ENCODE results near the gene DNAJC4. TPM values are rescaled to one million over a fixed set of nuclear protein-coding genes. Genes with fewer than 3 reads are reported as not detected.

The DNAJC4 gene
- total and polyA plus RNA-seq, 4 donors, result 15.0 to 97.9 (median 26.8) TPM

GRCh38 chr11:64249563-64250414, 19.4 kb downstream of the DNAJC4 start:
- Histone ChIP-seq H3K27me3 (ENCODE audit: control insufficient read depth in 1 of 2, insufficient read depth in 2 of 2, low read length in 1 of 2) (no peaks in the 10 kb centered on the region), H3K36me3 (ENCODE audit: control insufficient read depth in 1 of 2, insufficient read depth in 2 of 2, low read length in 1 of 2) (no peaks in the 10 kb centered on the region), H3K9me3 (ENCODE audit: control insufficient read depth, low read length) (no peaks in the 10 kb centered on the region), H3K27ac (ENCODE audit: low read depth in 1 of 2, low read length in 2 of 2) (no peak overlapping the region), H3K4me3 (ENCODE audit: low read length in 2 of 2) (no peak overlapping the region), H3K4me1 (ENCODE audit: control insufficient read depth in 1 of 2, insufficient read depth in 2 of 2, low read length in 2 of 2) (no peaks in the 10 kb centered on the region)
- ATAC-seq (ENCODE audit: low FRiP score), result no peak
- 92 to 93% methylated on average over 8 of the region's 8 CpGs for WGBS, 2 donors
- intact Hi-C loops (cut with DNase I), result loop anchor here in 1 of 2 donors (2.0 kb wide), 1 partner anchor 19 kb away; no protein-coding TSS in a partner anchor
- DNase-seq, result no peak

- H3K27me3 ChIP-seq (ENCODE audit: control insufficient read depth in 1 of 2, insufficient read depth in 2 of 2, low read length in 1 of 2), result no peaks in the 10 kb centered on the region
- ATAC-seq (ENCODE audit: low FRiP score) (no peak), DNase-seq (peak in 1 of 2 donors; percentile 68)
- intact Hi-C loops (cut with DNase I), result loop anchor here in 1 of 2 donors (2.0 kb wide), 1 partner anchor 18 kb away; no protein-coding TSS in a partner anchor
- no peaks in the 10 kb centered on the region for H3K4me1 ChIP-seq (ENCODE audit: control insufficient read depth in 1 of 2, insufficient read depth in 2 of 2, low read length in 2 of 2)
- no peak overlapping the region for H3K4me3 ChIP-seq (ENCODE audit: low read length in 2 of 2)
- H3K9me3 ChIP-seq (ENCODE audit: control insufficient read depth, low read length), result no peaks in the 10 kb centered on the region
- H3K27ac ChIP-seq (ENCODE audit: low read depth in 1 of 2, low read length in 2 of 2), result no peak overlapping the region
- no peaks in the 10 kb centered on the region for H3K36me3 ChIP-seq (ENCODE audit: control insufficient read depth in 1 of 2, insufficient read depth in 2 of 2, low read length in 1 of 2)
- 20 to 24% methylated on average over 13 of the region's 13 CpGs for WGBS, 2 donors
Observed at GRCh38 chr11:64250415-64251015, 20.2 kb downstream of the DNAJC4 start.

- Histone ChIP-seq H3K27me3 (ENCODE audit: control insufficient read depth in 1 of 2, insufficient read depth in 2 of 2, low read length in 1 of 2) (no peaks in the 10 kb centered on the region), H3K4me3 (ENCODE audit: low read length in 2 of 2) (peak within 1 kb of the TSS; percentile 59 to 81), H3K4me1 (ENCODE audit: control insufficient read depth in 1 of 2, insufficient read depth in 2 of 2, low read length in 2 of 2) (no peaks in the 10 kb centered on the region), H3K27ac (ENCODE audit: low read depth in 1 of 2, low read length in 2 of 2) (peak within 1 kb of the TSS in 1 of 2 donors; percentile 14), H3K36me3 (ENCODE audit: control insufficient read depth in 1 of 2, insufficient read depth in 2 of 2, low read length in 1 of 2) (no peaks in the 10 kb centered on the region), H3K9me3 (ENCODE audit: control insufficient read depth, low read length) (no peaks in the 10 kb centered on the region)
- intact Hi-C loops (cut with DNase I), result loop anchor here in 1 of 2 donors (2.0 kb wide), 1 partner anchor 18 kb away; no protein-coding TSS in a partner anchor
- ATAC-seq (ENCODE audit: low FRiP score) (peak; percentile 76), DNase-seq (peak in 1 of 2 donors; percentile 85)
- 1 to 2% methylated on average over 32 to 75 of the region's 75 CpGs for WGBS, 2 donors
Observed at GRCh38 chr11:64251016-64251752, 20.8 kb downstream of the DNAJC4 start, which contains the start of gene PLCB3. Gene PLCB3, plus strand, starts transcription at chr11:64251530. Its CDS starts 120 bp downstream, at chr11:64251650.

GRCh38 chr11:64251753-64252002, 21.3 kb downstream of the DNAJC4 start:
- Histone ChIP-seq H3K27ac (ENCODE audit: low read depth in 1 of 2, low read length in 2 of 2) (no peak overlapping the region), H3K27me3 (ENCODE audit: control insufficient read depth in 1 of 2, insufficient read depth in 2 of 2, low read length in 1 of 2) (no peaks in the 10 kb centered on the region), H3K4me1 (ENCODE audit: control insufficient read depth in 1 of 2, insufficient read depth in 2 of 2, low read length in 2 of 2) (no peaks in the 10 kb centered on the region), H3K4me3 (ENCODE audit: low read length in 2 of 2) (peak overlapping the region; percentile 59 to 81), H3K36me3 (ENCODE audit: control insufficient read depth in 1 of 2, insufficient read depth in 2 of 2, low read length in 1 of 2) (peaks cover 0 to 3% of the 10 kb centered on the region in 2 donors), H3K9me3 (ENCODE audit: control insufficient read depth, low read length) (no peaks in the 10 kb centered on the region)
- DNase-seq (no peak), ATAC-seq (ENCODE audit: low FRiP score) (no peak)
- 0 to 1% methylated on average over 18 of the region's 18 CpGs for WGBS, 2 donors
- intact Hi-C loops (cut with DNase I), result loop anchor here in 1 of 2 donors (2.0 kb wide), 1 partner anchor 17 kb away; no protein-coding TSS in a partner anchor

GRCh38 chr11:64252003-64252872, 21.9 kb downstream of the DNAJC4 start:
- Histone ChIP-seq H3K4me3 (ENCODE audit: low read length in 2 of 2) (peak overlapping the region; percentile 59 to 81), H3K27ac (ENCODE audit: low read depth in 1 of 2, low read length in 2 of 2) (no peak overlapping the region), H3K36me3 (ENCODE audit: control insufficient read depth in 1 of 2, insufficient read depth in 2 of 2, low read length in 1 of 2) (peaks cover 0 to 3% of the 10 kb centered on the region in 2 donors), H3K9me3 (ENCODE audit: control insufficient read depth, low read length) (no peaks in the 10 kb centered on the region), H3K4me1 (ENCODE audit: control insufficient read depth in 1 of 2, insufficient read depth in 2 of 2, low read length in 2 of 2) (no peaks in the 10 kb centered on the region), H3K27me3 (ENCODE audit: control insufficient read depth in 1 of 2, insufficient read depth in 2 of 2, low read length in 1 of 2) (no peaks in the 10 kb centered on the region)
- intact Hi-C loops (cut with DNase I), result no loop called here
- ATAC-seq (ENCODE audit: low FRiP score), result no peak
- peak in 1 of 2 donors; percentile 87 for DNase-seq
- 0 to 2% methylated on average over 23 of the region's 23 CpGs for whole genome bisulfite sequencing, 2 donors

- no peak for ATAC-seq (ENCODE audit: low FRiP score)
- Histone ChIP-seq H3K27me3 (ENCODE audit: control insufficient read depth in 1 of 2, insufficient read depth in 2 of 2, low read length in 1 of 2) (no peaks in the 10 kb centered on the region), H3K4me1 (ENCODE audit: control insufficient read depth in 1 of 2, insufficient read depth in 2 of 2, low read length in 2 of 2) (no peaks in the 10 kb centered on the region), H3K27ac (ENCODE audit: low read depth in 1 of 2, low read length in 2 of 2) (no peak overlapping the region), H3K36me3 (ENCODE audit: control insufficient read depth in 1 of 2, insufficient read depth in 2 of 2, low read length in 1 of 2) (peaks cover under 1 to 4% of the 10 kb centered on the region in 2 donors), H3K9me3 (ENCODE audit: control insufficient read depth, low read length) (no peaks in the 10 kb centered on the region), H3K4me3 (ENCODE audit: low read length in 2 of 2) (no peak overlapping the region)
- DNase-seq, result no peak
- WGBS, 2 donors, result 56 to 60% methylated on average over 8 of the region's 8 CpGs
- intact Hi-C loops (cut with DNase I), result no loop called here
Observed at GRCh38 chr11:64253043-64253442, 22.7 kb downstream of the DNAJC4 start.

GRCh38 chr11:64253481-64253880, 23.1 kb downstream of the DNAJC4 start:
- 13 to 18% methylated on average over 5 of the region's 5 CpGs for WGBS, 2 donors
- intact Hi-C loops (cut with DNase I), result no loop called here
- no peaks in the 10 kb centered on the region for H3K4me1 ChIP-seq (ENCODE audit: control insufficient read depth in 1 of 2, insufficient read depth in 2 of 2, low read length in 2 of 2)
- no peak for ATAC-seq (ENCODE audit: low FRiP score)
- H3K9me3 ChIP-seq (ENCODE audit: control insufficient read depth, low read length), result no peaks in the 10 kb centered on the region
- H3K4me3 ChIP-seq (ENCODE audit: low read length in 2 of 2), result no peak overlapping the region
- DNase-seq, result peak; percentile 83 to 92
- H3K27ac ChIP-seq (ENCODE audit: low read depth in 1 of 2, low read length in 2 of 2), result no peak overlapping the region
- peaks cover 5 to 7% of the 10 kb centered on the region in 2 donors for H3K36me3 ChIP-seq (ENCODE audit: control insufficient read depth in 1 of 2, insufficient read depth in 2 of 2, low read length in 1 of 2)
- H3K27me3 ChIP-seq (ENCODE audit: control insufficient read depth in 1 of 2, insufficient read depth in 2 of 2, low read length in 1 of 2), result no peaks in the 10 kb centered on the region

- Histone ChIP-seq H3K27ac (ENCODE audit: low read depth in 1 of 2, low read length in 2 of 2) (no peak overlapping the region), H3K27me3 (ENCODE audit: control insufficient read depth in 1 of 2, insufficient read depth in 2 of 2, low read length in 1 of 2) (no peaks in the 10 kb centered on the region), H3K4me3 (ENCODE audit: low read length in 2 of 2) (no peak overlapping the region), H3K36me3 (ENCODE audit: control insufficient read depth in 1 of 2, insufficient read depth in 2 of 2, low read length in 1 of 2) (peaks cover 8 to 9% of the 10 kb centered on the region in 2 donors), H3K9me3 (ENCODE audit: control insufficient read depth, low read length) (no peaks in the 10 kb centered on the region), H3K4me1 (ENCODE audit: control insufficient read depth in 1 of 2, insufficient read depth in 2 of 2, low read length in 2 of 2) (no peaks in the 10 kb centered on the region)
- 86% methylated on average over 7 of the region's 7 CpGs for WGBS, 2 donors
- intact Hi-C loops (cut with DNase I), result no loop called here
- no peak for ATAC-seq (ENCODE audit: low FRiP score)
- DNase-seq, result no peak
Observed at GRCh38 chr11:64254326-64254725, 24.0 kb downstream of the DNAJC4 start.

Measured in aorta (tissue), 5 donors.